SH-SY5Y (cell line): ENCODE data around the gene RERE.

Experiments used
- GATA2 ChIP-seq: IDR thresholded peaks from 2 replicates; pipeline ENCODE4 v1.6.1; 2011; ENCODE audit warnings: mild to moderate bottlenecking, low read depth, low read length
- GATA3 ChIP-seq: IDR thresholded peaks from 2 replicates; pipeline ENCODE4 v1.6.1; 2011; ENCODE audit warnings: low read depth, mild to moderate bottlenecking, low read length, moderate library complexity

- TF ChIP-seq GATA2: no peak
- TF ChIP-seq GATA3: no peak
Observed at GRCh38 chr1:8866173-8866791, 48.8 kb upstream of the RERE start.
